ENCODE results near the gene RNASE9.

Gene RNASE9

GRCh38 chr14:20555845-20556244 is 5.0 kb downstream of the RNASE9 start:
- Histone ChIP-seq H3K9me3 (ENCODE audit: control insufficient read depth in 2 of 2, low read length in 2 of 2) (no peaks in the 10 kb centered on the region), H3K4me1 (ENCODE audit: control insufficient read depth, insufficient read depth, low read length) (no peaks in the 10 kb centered on the region), H3K4me3 (ENCODE audit: low read length in 2 of 2) (no peak overlapping the region), H3K9ac (ENCODE audit: low read length in 2 of 2) (no peak overlapping the region), H3K36me3 (ENCODE audit: control insufficient read depth in 2 of 2, insufficient read depth in 2 of 2, low read length in 2 of 2) (no peaks in the 10 kb centered on the region), H3K27ac (ENCODE audit: low read length) (no peak overlapping the region), H3K27me3 (ENCODE audit: control insufficient read depth in 1 of 2, insufficient read depth in 2 of 2, low read length in 2 of 2) (no peaks in the 10 kb centered on the region)

- no peaks in the 10 kb centered on the region for H3K9me3 ChIP-seq (ENCODE audit: control insufficient read depth in 2 of 2, low read length in 2 of 2)
- H3K4me3 ChIP-seq (ENCODE audit: low read length in 2 of 2): no peak overlapping the region
These were observed 7.8 kb downstream of the RNASE9 start for GRCh38 chr14:20553024-20553423.

GRCh38 chr14:20551606-20552005 is 9.2 kb downstream of the RNASE9 start:
- Histone ChIP-seq H3K36me3 (ENCODE audit: control insufficient read depth in 2 of 2, insufficient read depth in 2 of 2, low read length in 2 of 2) (no peaks in the 10 kb centered on the region), H3K9ac (ENCODE audit: low read length in 2 of 2) (no peak overlapping the region), H3K27ac (ENCODE audit: low read length) (no peak overlapping the region), H3K9me3 (ENCODE audit: control insufficient read depth in 2 of 2, low read length in 2 of 2) (no peaks in the 10 kb centered on the region), H3K4me3 (ENCODE audit: low read length in 2 of 2) (no peak overlapping the region), H3K4me1 (ENCODE audit: control insufficient read depth, insufficient read depth, low read length) (no peaks in the 10 kb centered on the region), H3K27me3 (ENCODE audit: control insufficient read depth in 1 of 2, insufficient read depth in 2 of 2, low read length in 2 of 2) (peaks cover 0 to 3% of the 10 kb centered on the region in 2 donors)

More at GRCh38 chr14:20553024-20553423, 7.8 kb downstream of the RNASE9 start:
- H3K9ac ChIP-seq (ENCODE audit: low read length in 2 of 2): no peak overlapping the region
- H3K36me3 ChIP-seq (ENCODE audit: control insufficient read depth in 2 of 2, insufficient read depth in 2 of 2, low read length in 2 of 2): no peaks in the 10 kb centered on the region
- H3K27me3 ChIP-seq (ENCODE audit: control insufficient read depth in 1 of 2, insufficient read depth in 2 of 2, low read length in 2 of 2): no peaks in the 10 kb centered on the region
- no peaks in the 10 kb centered on the region for H3K4me1 ChIP-seq (ENCODE audit: control insufficient read depth, insufficient read depth, low read length)
- no peak overlapping the region for H3K27ac ChIP-seq (ENCODE audit: low read length)

- Histone ChIP-seq H3K4me1 (ENCODE audit: control insufficient read depth, insufficient read depth, low read length) (no peaks in the 10 kb centered on the region), H3K4me3 (ENCODE audit: low read length in 2 of 2) (no peak overlapping the region), H3K27me3 (ENCODE audit: control insufficient read depth in 1 of 2, insufficient read depth in 2 of 2, low read length in 2 of 2) (peaks cover 0 to 3% of the 10 kb centered on the region in 2 donors), H3K36me3 (ENCODE audit: control insufficient read depth in 2 of 2, insufficient read depth in 2 of 2, low read length in 2 of 2) (no peaks in the 10 kb centered on the region), H3K27ac (ENCODE audit: low read length) (no peak overlapping the region), H3K9ac (ENCODE audit: low read length in 2 of 2) (no peak overlapping the region), H3K9me3 (ENCODE audit: control insufficient read depth in 2 of 2, low read length in 2 of 2) (no peaks in the 10 kb centered on the region)
These were observed 9.9 kb downstream of the RNASE9 start for GRCh38 chr14:20550926-20551325.

GRCh38 chr14:20548414-20549158 is 12.3 kb downstream of the RNASE9 start:
- no peaks in the 10 kb centered on the region for H3K4me1 ChIP-seq (ENCODE audit: control insufficient read depth, insufficient read depth, low read length)
- H3K9me3 ChIP-seq (ENCODE audit: control insufficient read depth in 2 of 2, low read length in 2 of 2): no peaks in the 10 kb centered on the region
- H3K27me3 ChIP-seq (ENCODE audit: control insufficient read depth in 1 of 2, insufficient read depth in 2 of 2, low read length in 2 of 2): peaks cover 0 to 3% of the 10 kb centered on the region in 2 donors
- no peak overlapping the region for H3K9ac ChIP-seq (ENCODE audit: low read length in 2 of 2)
- no peak overlapping the region for H3K27ac ChIP-seq (ENCODE audit: low read length)
- H3K4me3 ChIP-seq (ENCODE audit: low read length in 2 of 2): no peak overlapping the region
- H3K36me3 ChIP-seq (ENCODE audit: control insufficient read depth in 2 of 2, insufficient read depth in 2 of 2, low read length in 2 of 2): no peaks in the 10 kb centered on the region

GRCh38 chr14:20546877-20547276 is 14.0 kb downstream of the RNASE9 start:
- Histone ChIP-seq H3K9ac (ENCODE audit: low read length in 2 of 2) (no peak overlapping the region), H3K27me3 (ENCODE audit: control insufficient read depth in 1 of 2, insufficient read depth in 2 of 2, low read length in 2 of 2) (peaks cover 0 to 3% of the 10 kb centered on the region in 2 donors), H3K4me1 (ENCODE audit: control insufficient read depth, insufficient read depth, low read length) (no peaks in the 10 kb centered on the region), H3K36me3 (ENCODE audit: control insufficient read depth in 2 of 2, insufficient read depth in 2 of 2, low read length in 2 of 2) (no peaks in the 10 kb centered on the region), H3K4me3 (ENCODE audit: low read length in 2 of 2) (no peak overlapping the region), H3K9me3 (ENCODE audit: control insufficient read depth in 2 of 2, low read length in 2 of 2) (no peaks in the 10 kb centered on the region), H3K27ac (ENCODE audit: low read length) (no peak overlapping the region)

- no peaks in the 10 kb centered on the region for H3K36me3 ChIP-seq (ENCODE audit: control insufficient read depth in 2 of 2, insufficient read depth in 2 of 2, low read length in 2 of 2)
- peaks cover 0 to 2% of the 10 kb centered on the region in 2 donors for H3K27me3 ChIP-seq (ENCODE audit: control insufficient read depth in 1 of 2, insufficient read depth in 2 of 2, low read length in 2 of 2)
- H3K4me1 ChIP-seq (ENCODE audit: control insufficient read depth, insufficient read depth, low read length): no peaks in the 10 kb centered on the region
- no peak overlapping the region for H3K4me3 ChIP-seq (ENCODE audit: low read length in 2 of 2)
- H3K9ac ChIP-seq (ENCODE audit: low read length in 2 of 2): no peak overlapping the region
- no peaks in the 10 kb centered on the region for H3K9me3 ChIP-seq (ENCODE audit: control insufficient read depth in 2 of 2, low read length in 2 of 2)
- H3K27ac ChIP-seq (ENCODE audit: low read length): no peak overlapping the region
These were observed 20.9 kb downstream of the RNASE9 start for GRCh38 chr14:20539906-20540305.

- H3K4me3 ChIP-seq (ENCODE audit: low read length in 2 of 2): no peak overlapping the region
- H3K36me3 ChIP-seq (ENCODE audit: control insufficient read depth in 2 of 2, insufficient read depth in 2 of 2, low read length in 2 of 2): no peaks in the 10 kb centered on the region
- no peaks in the 10 kb centered on the region for H3K4me1 ChIP-seq (ENCODE audit: control insufficient read depth, insufficient read depth, low read length)
- no peaks in the 10 kb centered on the region for H3K27me3 ChIP-seq (ENCODE audit: control insufficient read depth in 1 of 2, insufficient read depth in 2 of 2, low read length in 2 of 2)
- H3K27ac ChIP-seq (ENCODE audit: low read length): no peak overlapping the region
- H3K9me3 ChIP-seq (ENCODE audit: control insufficient read depth in 2 of 2, low read length in 2 of 2): no peaks in the 10 kb centered on the region
- H3K9ac ChIP-seq (ENCODE audit: low read length in 2 of 2): no peak overlapping the region
These were observed 29.9 kb downstream of the RNASE9 start for GRCh38 chr14:20530771-20531571.

GRCh38 chr14:20529806-20530205 is 31.0 kb downstream of the RNASE9 start:
- Histone ChIP-seq H3K4me1 (ENCODE audit: control insufficient read depth, insufficient read depth, low read length) (no peaks in the 10 kb centered on the region), H3K9ac (ENCODE audit: low read length in 2 of 2) (no peak overlapping the region), H3K27me3 (ENCODE audit: control insufficient read depth in 1 of 2, insufficient read depth in 2 of 2, low read length in 2 of 2) (peaks cover 0 to 2% of the 10 kb centered on the region in 2 donors), H3K36me3 (ENCODE audit: control insufficient read depth in 2 of 2, insufficient read depth in 2 of 2, low read length in 2 of 2) (no peaks in the 10 kb centered on the region), H3K9me3 (ENCODE audit: control insufficient read depth in 2 of 2, low read length in 2 of 2) (no peaks in the 10 kb centered on the region), H3K27ac (ENCODE audit: low read length) (no peak overlapping the region), H3K4me3 (ENCODE audit: low read length in 2 of 2) (no peak overlapping the region)

- Histone ChIP-seq H3K36me3 (ENCODE audit: control insufficient read depth in 2 of 2, insufficient read depth in 2 of 2, low read length in 2 of 2) (no peaks in the 10 kb centered on the region), H3K27me3 (ENCODE audit: control insufficient read depth in 1 of 2, insufficient read depth in 2 of 2, low read length in 2 of 2) (peaks cover 0 to 2% of the 10 kb centered on the region in 2 donors), H3K9ac (ENCODE audit: low read length in 2 of 2) (no peak overlapping the region), H3K4me1 (ENCODE audit: control insufficient read depth, insufficient read depth, low read length) (no peaks in the 10 kb centered on the region), H3K9me3 (ENCODE audit: control insufficient read depth in 2 of 2, low read length in 2 of 2) (no peaks in the 10 kb centered on the region), H3K27ac (ENCODE audit: low read length) (no peak overlapping the region), H3K4me3 (ENCODE audit: low read length in 2 of 2) (no peak overlapping the region)
These were observed 36.8 kb downstream of the RNASE9 start for GRCh38 chr14:20524027-20524426.

- Histone ChIP-seq H3K36me3 (ENCODE audit: control insufficient read depth in 2 of 2, insufficient read depth in 2 of 2, low read length in 2 of 2) (no peaks in the 10 kb centered on the region), H3K9me3 (ENCODE audit: control insufficient read depth in 2 of 2, low read length in 2 of 2) (no peaks in the 10 kb centered on the region), H3K4me1 (ENCODE audit: control insufficient read depth, insufficient read depth, low read length) (no peaks in the 10 kb centered on the region), H3K27ac (ENCODE audit: low read length) (no peak overlapping the region), H3K4me3 (ENCODE audit: low read length in 2 of 2) (no peak overlapping the region), H3K27me3 (ENCODE audit: control insufficient read depth in 1 of 2, insufficient read depth in 2 of 2, low read length in 2 of 2) (peaks cover 0 to 2% of the 10 kb centered on the region in 2 donors), H3K9ac (ENCODE audit: low read length in 2 of 2) (no peak overlapping the region)
These were observed 38.5 kb downstream of the RNASE9 start for GRCh38 chr14:20522332-20522731.

Measured in stomach smooth muscle (tissue), 2 donors.